GM18502 (cell line): Measurements from ENCODE around the gene UNC5C.

Experiments
- ATAC-seq: cut with Tn5 transposase; IDR thresholded peaks from one replicate; pipeline ENCODE4 v1.9.1; 2021; ENCODE audit warnings: mild to moderate bottlenecking; ENCODE audit not compliant: unreplicated experiment, poor library complexity

Gene UNC5C

DNA sequence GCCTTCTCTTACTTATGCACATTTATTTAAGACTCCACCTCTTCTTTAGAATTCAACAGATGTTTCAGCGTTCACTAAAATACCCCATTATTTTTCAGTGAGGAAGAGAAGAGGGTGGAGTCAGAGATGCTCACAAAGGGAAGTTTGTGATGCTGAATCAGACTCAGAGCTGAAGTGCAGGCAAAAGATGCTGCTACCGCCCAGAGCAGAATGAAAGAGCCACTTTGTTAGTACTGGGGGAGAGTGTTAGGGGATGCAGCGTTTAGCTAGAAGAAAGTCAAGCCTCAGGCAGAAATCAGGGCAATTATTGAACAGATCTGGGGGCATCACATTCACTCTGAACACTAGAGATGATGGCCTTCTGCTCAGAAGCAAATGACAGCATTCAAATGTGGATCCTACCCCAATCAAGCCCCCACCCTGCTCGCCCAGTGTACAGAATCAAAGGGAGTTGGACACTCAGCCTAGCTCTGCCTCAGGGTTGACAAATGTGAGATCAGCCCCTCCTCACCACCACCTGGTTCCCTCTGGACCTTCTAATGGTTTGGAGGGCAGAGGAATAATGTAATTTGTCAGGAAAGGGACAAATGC, 138.3 kb downstream of the UNC5C start:
- no peak for ATAC-seq

DNA sequence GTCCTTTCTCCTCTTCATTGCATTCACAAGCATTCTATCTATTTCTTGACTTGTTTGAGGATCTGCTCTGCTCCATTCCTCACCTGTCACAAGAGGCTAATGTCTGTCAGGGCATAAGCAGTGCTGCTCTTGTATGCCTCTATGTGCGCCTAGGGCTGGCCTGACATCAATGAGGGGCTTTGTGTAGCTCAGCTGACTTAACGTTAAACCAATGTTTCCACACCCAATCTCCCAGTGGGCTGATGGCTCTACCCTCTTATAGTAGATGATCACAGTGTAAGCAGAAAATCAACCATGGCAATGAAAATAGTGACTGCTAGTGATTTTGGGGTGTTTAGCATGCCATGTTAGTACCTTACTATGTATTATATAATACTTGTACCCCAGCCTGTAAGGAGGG, 139.0 kb downstream of the UNC5C start:
- ATAC-seq: no peak

DNA sequence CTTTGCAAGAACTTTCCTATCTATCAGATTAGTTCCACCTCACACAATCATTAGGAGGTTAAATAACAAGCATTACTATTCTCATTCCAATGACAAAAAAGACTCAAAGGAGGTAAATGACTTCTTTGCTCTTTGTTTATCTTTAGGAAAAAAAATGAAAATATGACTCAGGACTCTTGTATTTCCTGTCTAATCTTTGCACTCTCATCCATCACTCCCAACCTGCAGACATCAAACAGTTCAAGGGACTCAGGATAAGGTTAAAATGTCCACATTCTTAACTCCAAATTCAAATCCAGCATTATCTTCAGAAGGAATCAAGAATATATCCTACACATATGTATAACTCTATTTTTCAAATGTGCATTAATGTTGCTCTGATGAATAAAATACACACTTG, 139.6 kb downstream of the UNC5C start:
- no peak for ATAC-seq

DNA sequence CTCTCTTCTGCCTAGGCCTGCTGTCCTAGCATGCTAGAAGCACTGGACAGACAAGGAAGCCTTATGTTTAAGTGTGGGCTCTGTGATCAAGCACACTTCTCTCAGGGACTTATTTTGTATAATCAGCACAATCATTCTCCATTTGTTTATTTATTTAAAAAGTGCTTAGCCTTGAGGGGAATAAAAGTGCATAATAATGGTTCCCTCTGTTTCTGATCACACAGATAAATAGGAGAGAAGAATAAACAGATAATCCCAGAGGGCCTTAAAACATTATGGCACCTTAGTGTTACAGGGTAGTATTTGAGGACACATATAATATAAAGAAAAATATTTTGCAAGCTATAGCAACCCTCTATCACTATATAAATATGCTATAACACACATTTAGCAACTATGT, 146.5 kb downstream of the UNC5C start:
- no peak for ATAC-seq

DNA sequence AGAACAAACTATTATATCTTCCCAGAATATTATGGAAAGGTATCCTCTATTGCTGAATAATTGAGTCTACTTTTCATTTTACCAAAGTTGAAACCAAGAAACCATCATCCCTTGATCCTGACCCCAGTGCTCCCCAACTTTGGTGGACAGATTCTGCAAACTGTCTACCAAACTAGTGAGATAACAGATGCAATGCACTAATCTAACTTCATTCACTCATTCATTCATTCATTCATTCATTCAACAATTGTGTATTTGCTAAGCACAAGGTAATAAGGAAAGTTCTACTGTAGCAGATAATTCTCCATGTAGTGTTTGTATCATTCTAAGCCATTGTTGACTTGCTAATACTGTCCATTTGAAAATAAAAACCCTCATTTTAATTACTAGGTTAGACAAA, 150.6 kb downstream of the UNC5C start:
- ATAC-seq: no peak

DNA sequence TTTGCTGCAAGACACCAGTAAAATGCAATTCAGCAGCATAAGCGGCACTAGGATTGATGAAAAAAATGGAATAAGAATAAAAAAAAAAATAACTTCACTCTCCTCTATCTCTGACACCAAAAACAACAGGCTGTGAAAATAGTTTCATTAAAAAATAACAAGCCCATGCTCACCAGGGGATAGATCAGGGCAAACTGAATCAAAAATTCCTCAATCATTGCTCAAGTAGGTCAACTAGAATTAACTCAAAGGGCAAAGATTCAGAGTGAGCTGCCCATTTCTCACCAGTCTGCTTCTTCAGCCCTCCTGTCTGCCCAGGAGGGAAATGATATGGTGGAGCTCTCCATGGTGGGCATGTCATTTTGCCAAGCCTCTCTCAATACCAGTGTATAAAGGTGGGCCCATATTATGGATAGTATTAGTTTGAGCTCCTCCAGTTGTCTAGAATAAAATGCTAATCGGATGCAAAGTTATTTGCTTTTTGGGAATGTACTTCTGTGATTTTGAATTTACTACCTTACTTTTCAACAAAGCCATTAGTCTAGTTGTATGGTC, 153.9 kb downstream of the UNC5C start:
- ATAC-seq: no peak

DNA sequence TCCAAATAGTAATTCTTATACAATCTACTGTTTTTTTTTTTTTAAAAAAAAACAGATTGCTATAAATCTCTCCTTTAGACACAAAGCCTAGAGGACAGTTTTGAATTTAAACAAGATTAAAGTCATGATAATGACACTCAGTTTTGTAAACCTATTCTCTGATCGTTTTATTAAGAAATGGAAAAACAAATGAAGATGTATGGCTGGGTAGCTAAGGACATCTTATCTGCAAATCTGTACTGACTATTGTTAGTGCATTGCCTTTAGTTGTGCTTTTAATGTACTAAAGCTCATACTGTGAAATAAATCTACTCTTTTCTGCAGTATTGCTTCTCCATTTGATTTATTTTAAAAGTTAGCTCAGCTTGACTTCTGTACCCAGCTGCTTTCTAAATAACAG, 155.0 kb downstream of the UNC5C start:
- no peak for ATAC-seq

DNA sequence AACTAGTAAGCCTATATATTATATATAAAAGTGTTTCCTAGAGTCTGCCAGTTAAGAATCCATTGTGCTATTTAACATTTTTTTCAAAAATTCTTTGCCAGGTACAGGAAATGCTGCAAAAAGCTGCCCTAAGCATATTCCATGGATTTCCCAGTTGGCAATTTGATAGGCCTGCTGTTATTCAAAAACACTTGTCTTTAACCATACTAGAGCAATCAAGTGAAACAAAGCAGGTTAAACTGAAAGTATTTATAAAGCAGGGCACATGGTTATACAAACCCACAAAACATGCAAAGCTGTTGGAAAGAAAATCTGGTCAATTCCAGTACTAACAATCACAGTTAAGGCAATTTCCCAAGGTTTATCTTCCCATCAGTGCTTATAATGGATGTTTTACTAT, 159.9 kb downstream of the UNC5C start:
- no peak for ATAC-seq

DNA sequence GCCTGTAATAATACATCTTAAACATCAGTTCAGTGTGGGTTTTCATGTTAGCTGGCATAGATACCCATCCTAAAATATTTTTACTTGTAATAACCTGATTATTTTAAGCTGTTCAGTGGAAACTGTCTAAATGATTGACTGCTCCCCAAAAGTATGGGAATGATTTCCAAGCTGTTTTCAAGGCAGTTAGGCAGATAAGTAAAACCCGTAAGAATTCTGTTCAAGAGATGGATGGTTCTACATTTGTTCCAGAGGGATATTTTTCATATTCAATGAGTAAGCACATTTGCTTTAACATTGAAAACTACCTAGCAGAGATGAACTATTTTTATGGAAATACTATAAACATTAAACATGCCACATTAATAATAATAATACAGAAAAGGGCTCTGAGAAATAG, 161.1 kb downstream of the UNC5C start:
- ATAC-seq: no peak

DNA sequence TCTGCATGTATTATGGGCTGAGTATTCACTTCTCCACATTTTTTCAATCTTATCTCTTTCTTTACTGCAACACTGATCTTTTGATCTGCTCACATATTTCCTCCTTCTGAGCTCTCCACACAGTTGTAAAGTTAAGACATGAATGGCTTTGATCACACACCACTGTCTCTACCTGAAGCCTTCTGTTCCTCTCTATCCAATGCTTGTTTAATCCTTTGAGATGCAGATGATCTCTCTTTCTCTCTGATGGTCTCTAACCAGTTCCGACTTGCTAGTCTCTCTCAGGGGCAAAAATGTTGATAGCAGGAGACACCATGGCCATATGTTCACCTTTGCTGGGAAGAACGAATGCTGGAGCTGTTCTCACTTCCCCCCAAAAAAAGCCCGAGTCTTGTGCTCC, 162.4 kb downstream of the UNC5C start:
- no peak for ATAC-seq

DNA sequence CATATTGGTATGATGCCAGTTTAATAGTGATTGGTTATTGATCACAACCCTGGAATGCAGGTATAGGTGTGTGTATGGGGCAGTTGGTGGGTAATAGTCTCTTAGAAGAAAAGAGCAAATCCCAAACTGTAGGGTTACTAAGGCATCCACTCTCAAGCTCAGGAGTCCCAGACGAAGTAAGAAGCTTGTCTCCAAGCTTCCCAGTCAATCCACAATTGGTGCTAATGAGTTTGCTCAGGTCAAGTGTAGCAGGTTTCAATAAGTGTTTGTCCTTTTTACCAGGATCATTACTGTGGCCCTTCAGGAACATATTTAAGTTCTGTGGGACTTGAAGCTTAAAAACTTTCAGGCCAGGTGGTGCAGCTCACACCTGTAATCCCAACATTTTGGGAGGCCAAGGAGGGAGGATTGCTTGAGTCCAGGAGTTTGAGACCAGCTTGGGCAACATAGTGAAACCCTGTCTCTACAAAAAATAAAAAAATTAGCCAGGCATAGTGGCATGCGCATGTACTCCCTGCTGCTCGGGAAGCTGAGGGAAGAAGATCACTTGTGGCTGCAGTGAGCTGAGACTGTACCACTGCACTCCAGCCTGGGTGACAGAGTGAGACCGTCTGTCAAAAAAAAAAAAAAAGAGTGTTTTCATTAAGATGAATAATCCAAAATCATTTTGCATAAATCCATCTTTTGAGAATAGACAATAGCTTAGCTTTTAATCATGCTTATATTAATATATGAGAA, 166.8 kb downstream of the UNC5C start:
- ATAC-seq: no peak

DNA sequence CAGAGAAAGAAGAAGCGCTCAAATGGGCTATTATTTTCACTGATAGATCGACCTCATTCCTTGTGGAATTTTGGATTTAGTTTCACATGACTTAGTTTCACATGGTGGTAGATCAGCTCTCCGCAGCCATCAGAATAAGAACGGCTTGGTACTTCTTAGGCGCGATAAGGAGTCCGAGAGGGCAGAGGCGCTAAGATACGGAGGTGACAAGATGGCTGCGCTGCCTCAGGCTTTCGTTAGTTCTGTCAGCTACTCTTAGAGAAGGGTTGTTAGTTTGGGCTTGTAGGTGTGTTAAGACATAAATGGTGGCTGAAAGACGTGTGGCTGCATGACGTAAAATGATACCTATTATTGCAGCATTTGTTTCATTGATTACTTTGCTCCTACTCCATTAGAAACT, 169.1 kb downstream of the UNC5C start:
- ATAC-seq: no peak

DNA sequence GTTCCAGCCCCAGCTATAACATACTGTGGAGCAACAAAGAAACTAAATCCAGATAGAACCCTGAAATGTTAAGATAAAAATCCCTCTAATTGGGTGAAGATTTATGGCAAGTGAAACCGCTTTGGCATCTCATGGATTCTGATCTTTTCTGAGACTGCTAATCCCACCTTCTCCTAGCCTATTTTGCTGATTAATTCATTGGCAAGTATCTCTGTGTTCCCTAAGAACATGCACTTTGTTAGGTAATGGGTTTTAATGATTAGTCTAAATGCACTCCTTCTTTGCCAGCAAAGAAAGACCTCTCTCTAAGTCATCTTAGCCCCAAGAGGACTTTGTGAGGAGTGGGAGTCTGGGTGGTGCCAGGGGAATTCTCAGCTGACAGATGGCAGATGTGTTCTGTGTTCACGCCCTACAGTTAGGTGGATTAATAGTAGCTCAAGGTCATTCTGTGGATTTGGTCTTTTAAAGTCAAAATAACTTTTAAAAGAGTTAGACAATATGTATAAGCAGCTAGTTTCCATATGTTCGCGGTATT, 171.3 kb downstream of the UNC5C start:
- no peak for ATAC-seq

DNA sequence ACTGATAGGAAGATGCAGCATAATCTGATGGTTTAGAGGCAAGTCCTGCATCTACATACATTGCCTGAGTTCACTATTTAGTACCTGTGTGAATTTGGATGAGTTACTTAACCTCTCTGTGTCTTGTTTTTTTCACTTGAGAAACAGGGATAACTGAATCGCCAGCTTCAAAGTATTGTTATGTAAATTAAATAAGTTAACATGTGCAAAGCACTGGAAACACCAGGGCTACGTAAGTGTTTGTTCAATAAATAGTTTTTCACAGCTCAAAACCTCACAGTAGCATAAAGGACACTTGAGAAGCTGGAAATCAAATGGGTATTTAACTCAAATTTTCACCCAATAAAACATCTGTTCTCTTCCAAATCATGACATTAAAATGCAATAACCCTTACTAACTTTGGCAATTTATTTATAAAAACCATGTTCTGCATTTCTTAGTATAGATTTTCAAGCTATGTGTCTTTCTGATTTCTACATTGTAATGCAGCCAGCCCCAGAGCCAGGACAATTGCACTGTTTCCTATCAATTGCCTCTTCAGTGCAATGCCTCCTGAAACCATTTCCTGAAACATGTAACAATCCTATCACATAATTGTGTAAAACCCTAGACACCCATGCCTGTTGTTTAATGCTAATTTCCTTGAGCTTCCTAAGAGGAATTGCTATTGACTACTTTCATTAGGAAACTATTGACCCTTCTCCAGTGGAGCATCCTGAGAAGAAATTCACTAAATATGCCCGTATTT, 177.1 kb downstream of the UNC5C start:
- no peak for ATAC-seq

DNA sequence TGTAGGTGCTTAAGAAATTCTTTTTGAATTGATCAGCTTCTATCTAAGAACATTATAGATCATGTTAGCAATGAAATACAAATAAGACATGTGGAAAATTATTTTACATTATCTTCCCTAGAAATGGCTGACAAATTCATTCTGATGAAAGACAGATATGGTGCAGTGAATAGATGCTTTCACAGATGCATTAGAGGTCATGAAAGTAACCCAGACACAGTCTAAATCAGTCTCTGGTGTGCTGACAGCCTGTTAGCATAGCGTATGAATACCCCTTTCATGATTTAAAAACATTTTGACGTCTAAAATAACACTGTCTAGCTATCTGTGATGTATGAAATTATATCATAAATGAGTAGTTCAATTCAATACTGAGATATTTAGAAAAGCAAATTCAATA, 180.9 kb downstream of the UNC5C start:
- ATAC-seq: no peak

DNA sequence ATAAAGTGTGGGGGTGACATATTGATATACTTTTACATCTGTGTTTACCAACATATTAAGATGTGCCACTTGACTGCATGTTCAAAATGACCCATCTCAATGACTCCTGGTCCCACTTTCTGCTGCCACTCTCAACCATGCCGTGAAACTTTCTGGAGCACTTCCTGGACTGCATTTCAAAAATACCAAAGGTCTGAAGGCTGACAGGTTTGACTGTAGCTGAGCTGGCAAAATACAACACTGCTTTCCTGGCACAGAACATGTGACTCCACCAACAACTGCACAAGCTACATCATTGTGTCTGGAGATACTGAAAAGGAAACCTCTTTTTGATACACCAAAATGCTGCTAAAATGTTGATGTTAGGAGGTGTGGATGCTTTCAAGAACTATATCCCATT, 184.8 kb downstream of the UNC5C start:
- ATAC-seq: no peak

DNA sequence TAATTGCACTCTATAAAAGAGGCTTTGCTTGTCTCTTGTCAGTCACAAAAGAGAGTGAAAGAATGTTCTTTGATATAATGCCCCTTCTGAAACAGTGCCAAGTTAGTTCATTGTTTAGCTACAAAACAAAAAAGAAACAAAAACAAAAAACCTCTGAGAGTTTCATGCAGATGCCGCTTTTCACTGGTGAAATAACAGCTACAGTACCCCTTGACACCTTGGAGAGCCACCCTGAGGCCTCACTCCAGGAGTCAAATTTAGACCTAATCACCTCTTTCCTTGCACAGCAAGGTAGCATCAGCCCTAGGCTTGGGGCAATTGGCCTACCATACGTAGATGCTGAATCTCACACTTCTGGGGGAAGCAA, 185.2 kb downstream of the UNC5C start:
- no peak for ATAC-seq

DNA sequence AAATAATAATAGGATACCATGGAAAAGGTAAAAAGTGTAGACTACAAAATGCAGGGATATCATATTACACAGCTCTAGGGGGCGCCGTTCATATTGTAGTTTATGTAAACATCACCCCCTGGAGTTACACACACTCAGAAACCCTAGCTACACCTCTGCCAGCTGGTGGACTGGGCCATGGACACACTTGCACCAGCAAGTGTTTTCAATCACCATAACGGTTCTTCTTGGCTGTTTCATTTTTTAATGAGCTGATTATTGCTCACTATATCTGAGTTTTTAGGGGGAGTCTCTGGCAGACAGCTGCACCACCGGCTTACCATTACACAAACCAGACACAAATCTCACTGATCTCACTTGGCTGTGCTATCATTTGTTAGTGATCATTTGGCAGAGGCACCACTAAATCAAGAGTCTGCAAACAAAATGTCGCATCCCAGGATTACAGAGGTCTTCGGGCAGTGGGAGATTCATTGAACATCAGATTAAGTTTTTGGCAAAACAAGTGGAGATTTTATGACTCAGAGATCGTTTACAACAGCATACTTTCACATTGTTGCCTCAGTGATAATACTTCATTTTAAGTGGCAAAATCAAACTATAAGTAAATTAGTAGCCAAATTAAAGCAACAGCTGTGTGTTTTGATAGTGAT, 185.7 kb downstream of the UNC5C start:
- no peak for ATAC-seq

DNA sequence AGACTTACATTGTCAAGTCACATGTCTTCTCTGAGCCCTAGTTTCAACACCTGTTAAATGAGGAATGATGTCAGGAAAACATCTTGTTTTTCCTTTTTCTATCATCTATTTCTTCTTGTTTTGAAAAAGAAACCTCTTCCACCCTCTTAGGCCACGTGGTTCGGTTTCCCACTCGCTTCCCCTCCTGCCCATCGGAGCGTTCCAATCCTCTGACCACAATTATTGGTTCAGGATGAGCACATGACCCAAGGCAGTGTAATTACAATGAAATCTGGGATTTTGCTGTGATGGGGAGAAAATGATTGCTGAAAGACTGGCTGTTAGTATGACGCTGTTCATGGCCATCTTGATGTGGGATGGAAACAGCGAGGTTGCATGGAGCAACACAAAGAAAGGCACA, 186.7 kb downstream of the UNC5C start:
- ATAC-seq: no peak

DNA sequence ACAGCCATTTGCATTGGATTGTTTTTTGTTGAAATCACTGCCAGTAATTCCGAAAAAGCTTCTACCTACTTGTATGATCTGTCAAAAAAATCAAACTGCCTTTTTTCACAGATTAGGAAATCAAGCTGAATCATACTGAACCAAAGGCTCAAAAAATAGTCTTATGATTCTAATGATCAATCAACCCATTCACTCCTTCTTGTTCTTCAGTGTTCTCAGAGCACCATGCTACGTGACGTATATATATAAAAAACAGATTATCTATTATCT, 187.1 kb downstream of the UNC5C start:
- no peak for ATAC-seq
